GM21529 (cell line): Measurements from ENCODE around the gene NGB.

Experiments
- ATAC-seq: cut with Tn5 transposase; IDR thresholded peaks from one replicate; pipeline ENCODE4 v1.9.1; 2021; ENCODE audit not compliant: unreplicated experiment

The NGB gene

DNA sequence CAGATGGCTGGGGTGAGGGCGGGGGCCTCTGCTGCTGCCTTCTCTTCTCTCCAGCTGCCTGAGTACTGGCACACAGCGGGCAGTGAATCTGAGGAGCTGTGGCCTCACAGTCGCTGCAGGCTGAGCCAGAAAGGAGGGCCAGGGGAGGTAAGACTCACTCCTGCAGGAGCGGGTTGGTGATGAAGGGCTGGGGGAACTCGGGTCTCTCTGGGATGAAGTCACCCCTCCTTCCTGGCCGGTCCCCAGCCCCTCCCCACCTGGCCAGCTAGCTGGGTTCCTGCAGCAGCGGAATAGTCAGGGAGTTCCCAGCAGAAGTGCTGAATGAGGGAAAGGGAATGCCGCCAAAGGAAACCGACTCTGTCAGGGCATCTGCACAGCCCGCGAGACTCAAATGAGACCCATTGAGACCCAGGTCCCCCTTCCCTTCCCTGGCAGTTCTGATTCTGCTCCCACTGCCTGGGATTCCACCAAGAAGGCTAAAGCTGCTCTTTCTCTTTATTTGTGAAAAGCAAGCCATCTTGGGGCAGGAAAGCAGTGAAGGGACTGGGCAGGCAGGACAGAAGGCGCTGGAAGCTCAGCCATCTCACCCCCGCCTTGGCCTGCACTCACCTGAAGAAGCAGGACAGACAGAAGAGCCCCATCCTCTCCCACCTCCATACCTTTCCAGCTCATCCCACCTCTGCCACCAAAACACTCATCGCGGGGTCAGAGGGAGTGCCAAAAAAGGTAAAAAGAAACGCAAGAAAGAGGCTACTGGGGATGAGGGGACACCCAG is 5.3 kb downstream of the NGB start:
- no peak for ATAC-seq

DNA sequence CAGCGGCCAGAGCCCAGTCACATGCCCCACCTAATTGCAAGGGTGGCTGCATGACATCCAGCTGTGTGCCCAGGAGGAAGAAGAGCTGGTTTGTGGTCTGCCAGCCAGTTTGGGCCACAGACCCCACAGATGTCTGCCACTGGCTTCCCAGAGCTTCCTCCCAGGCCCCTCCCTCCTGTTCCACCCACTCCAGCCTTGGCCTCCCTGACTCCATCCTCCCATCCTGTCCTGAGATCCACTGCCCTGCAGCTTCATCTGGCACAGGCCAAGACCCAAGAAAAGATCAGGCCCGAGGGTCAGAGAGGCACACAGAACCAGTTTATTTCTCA is 5.9 kb downstream of the NGB start:
- ATAC-seq = no peak

DNA sequence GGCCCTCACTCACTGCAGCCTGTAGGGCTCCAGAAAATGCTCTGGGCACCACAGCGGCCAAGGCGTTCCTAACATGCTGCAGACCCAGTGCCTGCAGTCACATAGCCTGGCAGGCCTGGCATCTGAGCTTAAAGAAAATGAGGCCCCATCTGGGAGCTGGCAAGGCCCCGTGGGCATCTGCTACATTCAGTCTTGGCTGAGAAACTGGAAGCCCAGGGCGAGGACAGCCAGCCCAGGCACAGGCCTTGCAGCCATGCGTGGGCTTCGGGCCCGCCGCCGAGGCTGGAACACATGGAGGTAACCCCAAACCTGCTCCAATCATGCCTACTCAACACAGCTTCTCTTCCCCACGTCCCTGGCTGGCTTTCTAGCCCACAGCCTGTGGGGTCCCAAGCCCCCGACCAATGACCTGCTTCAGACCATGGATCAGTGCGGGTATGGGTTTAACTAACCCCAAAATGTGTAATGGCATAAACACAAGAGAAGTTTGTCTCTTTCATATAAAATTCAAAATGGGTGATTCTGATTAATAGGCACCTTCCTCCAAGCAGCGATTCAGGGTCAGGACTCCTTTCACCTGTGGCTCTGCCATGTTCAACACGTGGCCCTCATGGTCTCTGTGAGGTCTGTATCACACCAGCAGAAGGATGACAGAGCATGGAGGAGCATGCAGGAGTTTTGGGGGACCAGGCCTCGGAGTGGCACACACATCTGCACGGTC is 6.4 kb downstream of the NGB start:
- no peak for ATAC-seq

- ATAC-seq = no peak
Observed at GRCh38 chr14:77260631-77261030, 10.4 kb downstream of the NGB start.

GRCh38 chr14:77260199-77260598 is 10.8 kb downstream of the NGB start:
- ATAC-seq = no peak

DNA sequence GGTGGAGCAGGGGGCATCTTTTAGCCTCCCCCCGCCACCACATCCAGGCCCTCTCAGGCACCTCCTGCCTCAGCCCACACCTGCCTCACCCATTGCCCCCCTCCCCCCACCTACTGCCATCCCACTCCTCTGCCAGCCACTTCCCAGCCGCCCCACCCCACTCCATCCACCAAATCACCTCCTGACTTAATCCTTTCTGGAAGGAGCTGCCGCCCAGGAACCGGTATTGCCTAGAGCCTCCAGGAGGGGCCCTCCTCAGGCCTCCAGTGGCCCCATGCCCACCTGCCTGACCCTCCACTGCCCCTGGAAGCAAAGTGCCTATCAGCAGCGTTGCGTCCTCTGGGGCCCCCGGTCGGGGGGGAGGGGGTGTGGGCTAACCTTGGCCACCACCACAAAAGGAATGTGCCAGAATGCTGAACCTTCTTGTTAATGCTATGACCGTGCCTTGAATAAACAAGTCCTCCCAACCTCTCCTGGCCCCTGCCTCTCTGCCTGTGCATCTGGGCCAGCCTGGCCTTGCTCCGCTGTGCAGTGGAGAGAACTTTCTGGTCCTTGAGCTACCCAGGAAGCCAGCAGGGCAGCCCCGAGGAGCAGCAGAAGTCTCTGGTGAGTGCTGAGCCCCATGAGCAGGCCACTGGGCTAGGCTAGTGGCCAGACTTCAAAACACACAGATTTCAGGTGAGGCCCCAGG is 11.8 kb downstream of the NGB start:
- ATAC-seq = no peak

DNA sequence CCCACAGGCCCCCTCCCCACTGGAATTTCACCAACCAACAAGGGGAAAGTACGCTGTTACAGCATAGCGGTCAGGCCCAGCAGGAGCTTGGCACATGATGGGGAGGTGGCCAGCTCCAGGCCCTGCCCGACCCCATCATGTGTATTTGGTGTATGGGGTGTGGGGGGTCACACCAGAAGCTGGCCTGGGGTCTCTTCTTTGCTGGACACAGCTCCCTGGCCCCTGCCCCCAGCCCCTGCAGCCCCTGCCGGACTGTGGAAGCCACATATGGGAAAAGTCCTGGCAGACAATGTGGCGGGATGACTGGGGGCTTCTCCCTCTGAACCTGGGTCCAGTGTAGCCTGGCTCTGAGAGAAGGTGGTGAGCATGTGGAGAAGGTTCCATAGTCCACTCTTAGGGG is 12.4 kb downstream of the NGB start:
- ATAC-seq = no peak

DNA sequence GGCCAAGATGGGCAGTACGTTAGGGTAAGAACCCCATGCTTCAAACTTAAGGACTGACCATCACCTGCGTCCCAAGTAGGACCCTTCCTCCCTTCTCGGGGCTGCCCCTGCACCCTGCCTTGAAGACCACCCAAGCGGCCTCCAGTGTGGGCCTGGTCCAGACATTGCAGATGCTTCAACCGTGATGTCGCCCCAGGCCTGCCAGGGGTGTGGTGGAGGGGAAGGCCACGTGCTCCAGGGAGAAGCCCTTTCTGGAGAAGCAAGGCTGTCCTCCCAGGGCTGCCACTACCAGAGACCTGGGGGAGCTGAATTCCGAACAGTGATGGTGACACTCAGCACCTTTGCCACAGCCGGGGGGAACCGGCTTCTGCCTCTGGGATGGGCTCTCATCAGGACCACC is 13.3 kb downstream of the NGB start:
- ATAC-seq = no peak

- no peak for ATAC-seq
Observed at GRCh38 chr14:77256694-77257093, 14.3 kb downstream of the NGB start.

GRCh38 chr14:77253333-77254190 is 17.4 kb downstream of the NGB start:
- no peak for ATAC-seq

GRCh38 chr14:77251870-77252269 is 19.1 kb downstream of the NGB start:
- ATAC-seq = no peak

DNA sequence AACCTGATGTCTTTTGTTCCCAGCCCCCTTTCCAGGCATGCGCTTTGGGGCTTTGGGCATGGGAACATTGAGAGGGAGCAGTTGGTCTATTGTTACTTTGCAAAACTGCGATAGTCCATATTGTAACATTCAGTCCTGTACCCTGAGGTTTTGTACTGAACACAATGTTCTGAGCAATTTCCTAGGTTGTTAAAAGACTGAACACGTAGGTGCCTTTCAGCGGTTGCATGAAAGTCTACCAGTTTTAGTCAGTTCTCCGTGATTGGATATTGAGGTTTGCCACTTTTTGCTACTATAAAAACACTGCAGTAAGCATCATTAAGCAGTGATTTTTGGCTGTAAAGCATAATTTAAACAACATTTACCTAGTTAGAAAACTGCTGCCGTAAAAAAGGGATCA is 20.1 kb downstream of the NGB start:
- no peak for ATAC-seq

DNA sequence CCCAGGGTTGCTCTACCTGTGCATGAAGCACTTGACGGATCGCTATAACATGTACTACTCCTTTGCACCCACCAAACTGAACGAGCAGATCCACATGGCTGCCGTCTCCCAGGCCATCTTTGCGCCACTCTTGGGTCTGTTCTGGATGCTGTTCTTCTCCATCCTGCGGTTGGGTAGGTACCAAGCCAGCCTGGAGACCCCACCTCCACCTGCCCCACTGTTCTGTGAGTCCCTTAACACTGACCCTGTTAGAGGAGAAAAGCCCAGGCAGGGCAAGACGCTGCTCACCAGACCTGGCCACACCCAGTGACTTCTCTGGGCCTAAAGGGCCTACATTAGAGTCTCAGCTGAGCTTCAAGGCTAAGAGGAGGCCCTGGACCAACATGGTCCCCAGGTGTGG is 21.7 kb downstream of the NGB start:
- no peak for ATAC-seq

DNA sequence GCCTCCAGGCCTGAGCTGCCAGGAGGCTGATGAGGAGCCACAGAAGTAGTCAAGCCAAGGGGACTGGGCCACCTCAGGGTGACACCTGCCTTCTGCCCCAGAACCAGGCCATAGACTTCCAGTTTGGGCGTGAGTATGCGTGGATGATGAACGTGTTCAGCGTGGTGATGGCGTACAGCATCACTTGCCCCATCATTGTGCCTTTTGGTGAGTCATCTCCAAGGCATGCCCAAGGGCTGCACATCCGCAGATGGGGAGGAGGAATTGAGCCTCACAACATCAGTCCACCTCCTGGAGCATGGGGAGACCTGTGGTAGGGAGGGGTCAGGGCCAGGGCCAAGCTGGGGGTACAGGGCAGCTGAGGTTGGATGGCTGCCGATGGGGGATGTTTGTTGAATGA is 22.3 kb downstream of the NGB start:
- no peak for ATAC-seq

DNA sequence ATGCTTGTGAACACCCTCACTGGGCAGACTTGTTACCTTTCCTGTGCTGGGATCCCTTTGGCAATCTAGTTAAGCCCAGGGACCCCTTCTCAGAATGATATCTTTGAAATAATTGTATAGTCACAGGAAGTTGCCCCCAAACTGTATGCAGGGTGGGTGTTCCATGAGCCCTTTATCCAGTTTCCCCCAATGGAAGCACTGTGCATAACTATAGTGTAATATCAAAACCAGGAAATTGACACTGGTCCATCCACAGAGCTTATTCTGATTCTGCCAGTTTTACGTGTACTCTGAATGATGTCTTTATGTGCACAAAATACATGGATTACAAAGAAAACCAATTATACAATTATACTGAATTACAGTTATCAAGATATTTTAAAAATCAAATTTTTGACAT is 24.2 kb downstream of the NGB start:
- no peak for ATAC-seq

DNA sequence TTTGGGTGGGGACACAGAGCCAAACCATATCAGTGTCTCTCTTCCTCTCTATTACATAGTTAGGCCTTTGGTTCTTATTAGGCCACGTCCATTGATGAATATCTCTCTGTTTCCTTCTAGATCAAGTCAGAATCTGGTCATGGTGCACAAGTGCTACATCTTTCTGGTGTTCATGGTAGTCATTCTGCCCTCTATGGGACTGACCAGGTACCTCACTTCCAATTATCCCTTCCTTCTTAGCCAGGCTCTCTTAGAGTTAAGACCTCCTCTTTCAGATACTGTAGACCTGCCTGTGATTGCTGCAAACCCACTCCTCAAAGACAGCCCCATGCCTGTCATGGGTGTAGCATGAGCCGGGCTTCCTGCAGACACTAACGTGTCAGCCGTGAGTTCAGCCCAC is 25.2 kb downstream of the NGB start:
- ATAC-seq = no peak

DNA sequence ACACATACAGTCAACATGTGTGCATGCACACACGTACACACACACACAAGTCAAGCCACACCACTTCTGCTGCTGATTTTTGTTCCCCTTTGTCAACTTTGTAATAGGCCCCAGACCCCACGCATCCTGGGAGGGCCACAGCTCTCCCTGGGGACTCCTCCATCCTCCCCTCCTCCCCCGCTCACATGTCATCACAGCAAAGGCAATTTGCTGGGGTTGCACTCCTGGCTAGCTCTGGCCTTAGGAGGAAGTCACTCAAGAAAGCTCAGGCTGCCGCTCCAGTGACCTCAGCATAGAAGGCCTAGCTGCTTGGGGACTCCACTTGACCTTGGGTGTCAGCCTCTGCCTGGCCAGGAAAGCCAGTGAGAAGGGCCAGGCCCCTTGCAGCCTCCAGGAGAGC is 27.2 kb downstream of the NGB start:
- ATAC-seq = peak; percentile 47

- ATAC-seq = no peak
Observed at GRCh38 chr14:77242752-77243151, 28.3 kb downstream of the NGB start.

- ATAC-seq = no peak
Observed at GRCh38 chr14:77241955-77242354, 29.1 kb downstream of the NGB start.

DNA sequence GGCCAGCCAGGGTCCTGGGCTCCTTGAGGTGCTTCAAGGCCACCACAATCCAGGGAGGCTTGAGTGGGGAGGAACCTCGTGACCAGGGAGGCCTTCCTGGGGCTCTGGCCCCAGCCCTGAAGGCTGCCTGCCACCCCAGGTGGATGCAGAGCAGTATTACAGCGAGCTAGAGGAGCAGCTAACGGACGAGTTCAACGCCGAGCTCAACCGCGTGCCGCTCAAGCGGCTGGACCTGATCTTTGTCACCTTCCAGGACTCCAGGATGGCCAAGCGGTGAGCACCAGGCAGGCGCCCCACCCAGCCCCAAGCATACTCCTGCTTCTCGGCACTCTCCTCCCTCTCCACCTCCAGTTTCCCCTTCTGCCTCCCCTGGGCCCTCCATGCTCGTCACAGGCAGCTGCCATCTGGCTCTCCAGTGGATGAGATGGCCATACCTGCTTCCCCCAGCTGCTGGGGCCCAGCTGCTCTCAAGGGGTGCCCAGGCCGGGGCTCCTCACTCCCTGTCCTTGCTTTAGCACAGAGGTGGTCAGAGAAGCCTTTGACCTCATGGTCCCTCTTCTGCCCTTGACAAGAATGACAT is 30.6 kb downstream of the NGB start:
- ATAC-seq = no peak

DNA sequence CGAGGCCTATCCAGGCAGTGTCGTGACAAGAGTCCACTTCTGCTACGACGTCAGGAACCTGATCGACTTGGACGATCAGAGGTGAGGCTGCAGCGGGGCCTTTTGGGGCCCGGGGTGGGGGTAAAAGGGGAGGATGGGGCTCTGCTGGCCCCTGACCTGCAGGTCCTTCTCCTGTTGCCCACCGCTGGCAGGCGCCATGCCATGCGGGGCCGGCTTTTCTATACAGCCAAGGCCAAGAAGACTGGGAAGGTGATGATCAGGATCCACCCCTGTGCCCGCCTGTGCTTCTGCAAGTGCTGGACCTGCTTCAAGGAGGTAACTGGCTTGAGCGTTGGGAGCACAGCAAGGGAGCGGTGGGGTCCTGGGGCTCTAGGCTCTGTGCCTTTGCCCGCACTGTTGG is 31.6 kb downstream of the NGB start:
- no peak for ATAC-seq
